HepG2 (cell line): ENCODE measurements around the gene NFKB2. TPM values are rescaled to one million over a fixed set of nuclear protein-coding genes. Genes with fewer than 3 reads are reported as not detected.

Experiments used
- ATAC-seq: fragments of 200-7000 bp; cut with Tn5 transposase; 3 replicates; pipeline ENCODE4 v1.9.1; 2020; ENCODE audit warnings: mild to moderate bottlenecking, moderate library complexity
- BruUV-seq: library from RNA; stranded (reverse); fragments of 400-500 nt; replicated peaks from 2 replicates; lab custom pipeline; 2021; lab: Mats Ljungman, UMichigan
- CTCF ChIA-PET: fragments of 300-600 bp; formaldehyde crosslinking; extraction: SDS; loops from one replicate; lab custom pipeline; 2021; ENCODE audit warnings: low total read pairs, inconsistent platforms, low intra/inter-chr PET ratio; lab: Yijun Ruan, JAX
- POLR2A ChIA-PET: fragments of 350-600 bp; sonication (Branson Sonifier 250); formaldehyde crosslinking; loops from one replicate; lab custom pipeline; 2020; ENCODE audit warnings: antibody characterized with exemption, inconsistent platforms; lab: Yijun Ruan, JAX
- DNase-seq: peaks from one replicate; pipeline ENCODE4 v3.0.0-alpha.2; 2015; ENCODE audit warnings: low spot score
- FAIRE-seq: peaks from 3 replicates; lab custom pipeline; 2011; peaks lifted over from hg19 to GRCh38; lab: Jason Lieb, UNC
- H2AFZ ChIP-seq: one replicate; pipeline ENCODE4 v1.6.1; 2011; ENCODE audit warnings: low read length, inconsistent platforms
- H3K27ac ChIP-seq: fragments of 300-600 bp; 3 replicates; pipeline ENCODE4 v1.8.0; 2011; ENCODE audit warnings: mixed run types, mild to moderate bottlenecking, mixed read lengths, low read length, inconsistent platforms; ENCODE audit not compliant: insufficient read depth; ENCODE audit errors: extremely low read length
- H3K27me3 ChIP-seq, 2 experiments: fragments of 200-600 bp in 1 of 2; 2 replicates in 1 of 2; 3 replicates in 1 of 2; pipeline versions ENCODE4 v1.6.0 to v1.8.0; 2011; ENCODE audit warnings: low read length in 2 of 2, mild to moderate bottlenecking in 2 of 2, moderate library complexity in 2 of 2, inconsistent platforms in 1 of 2; ENCODE audit not compliant: insufficient read depth in 2 of 2, control insufficient read depth in 1 of 2
- H3K36me3 ChIP-seq, 2 experiments: fragments of 200-600 bp in 1 of 2; replicated peaks in 1 of 2; 2 replicates in 1 of 2; 3 replicates in 1 of 2; pipeline versions ENCODE4 v1.5.1 to v1.8.0; 2011; ENCODE audit warnings: low read length in 2 of 2, inconsistent platforms in 1 of 2; ENCODE audit not compliant: insufficient read depth in 2 of 2, control insufficient read depth in 1 of 2
- H3K4me1 ChIP-seq: 2 replicates; pipeline ENCODE4 v1.5.1; 2012; ENCODE audit warnings: low read length, inconsistent platforms; ENCODE audit not compliant: insufficient read depth
- H3K4me2 ChIP-seq: 2 replicates; pipeline ENCODE4 v1.6.0; 2011; ENCODE audit warnings: low read depth, low read length, inconsistent platforms
- H3K4me3 ChIP-seq, 3 experiments: fragments of 200-600 bp in 1 of 3; sonication (generic), shearing (Covaris generic) in 1 of 3; replicated peaks in 1 of 3; 2 replicates each; pipeline ENCODE4 v1.5.1; 2011 to 2016; ENCODE audit warnings: low read length in 3 of 3, inconsistent platforms in 2 of 3, low read depth in 2 of 3, mild to moderate bottlenecking in 2 of 3, control low read depth in 1 of 3, mixed read lengths in 1 of 3; ENCODE audit not compliant: insufficient read depth in 1 of 3
- H3K79me2 ChIP-seq: one replicate; pipeline ENCODE4 v1.6.1; 2011; ENCODE audit warnings: low read length, inconsistent platforms; ENCODE audit not compliant: insufficient read depth
- H3K9ac ChIP-seq: 2 replicates; pipeline ENCODE4 v1.6.0; 2011; ENCODE audit warnings: mild to moderate bottlenecking, low read depth, low read length, inconsistent platforms; ENCODE audit not compliant: insufficient read depth
- H3K9me3 ChIP-seq: 2 replicates; pipeline ENCODE4 v1.5.1; 2012; ENCODE audit warnings: mild to moderate bottlenecking, low read length
- H4K20me1 ChIP-seq: 2 replicates; pipeline ENCODE4 v1.6.0; 2011; ENCODE audit warnings: inconsistent platforms, mild to moderate bottlenecking, low read length, moderate library complexity; ENCODE audit not compliant: insufficient read depth
- HNF4G ChIP-seq, 2 experiments: sonication (generic) in 1 of 2; formaldehyde crosslinking in 1 of 2; IDR thresholded peaks; 2 replicates each; pipeline versions ENCODE4 v1.4.0 to v1.6.1; 2011 to 2020; ENCODE audit warnings: borderline replicate concordance in 2 of 2, low read depth in 2 of 2, mild to moderate bottlenecking in 2 of 2, low read length in 1 of 2, missing genetic modification reagents in 1 of 2, moderate library complexity in 1 of 2
- ISL2 ChIP-seq: sonication (generic); formaldehyde crosslinking; IDR thresholded peaks from 2 replicates; pipeline ENCODE4 v1.5.0; 2020; ENCODE audit warnings: missing genetic modification reagents
- KIAA2018 ChIP-seq: sonication (generic); formaldehyde crosslinking; IDR thresholded peaks from 2 replicates; pipeline ENCODE4 v1.5.0; 2020; ENCODE audit warnings: mild to moderate bottlenecking, missing genetic modification reagents, borderline replicate concordance
- KLF12 ChIP-seq: sonication (generic); formaldehyde crosslinking; IDR thresholded peaks from 2 replicates; pipeline ENCODE4 v1.4.0; 2020; ENCODE audit warnings: missing genetic modification reagents, borderline replicate concordance
- MTA1 ChIP-seq: sonication (generic); formaldehyde crosslinking; IDR thresholded peaks from 2 replicates; pipeline ENCODE4 v1.4.0; 2020; ENCODE audit warnings: missing genetic modification reagents, mild to moderate bottlenecking, borderline replicate concordance
- MXI1 ChIP-seq: IDR thresholded peaks from 3 replicates; pipeline ENCODE4 v1.6.1; 2012; ENCODE audit warnings: low read depth, low read length, inconsistent platforms, borderline replicate concordance
- NCOA2 ChIP-seq: sonication (generic); formaldehyde crosslinking; IDR thresholded peaks from 2 replicates; pipeline ENCODE4 v1.8.0; 2022; ENCODE audit warnings: inconsistent platforms
- NCOR1 ChIP-seq: fragments of 200-600 bp; sonication (generic); IDR thresholded peaks from 2 replicates; pipeline ENCODE4 v1.7.0; 2017; ENCODE audit warnings: antibody characterized with exemption, low read length, borderline replicate concordance
- PHF20 ChIP-seq: sonication (generic); formaldehyde crosslinking; IDR thresholded peaks from 2 replicates; pipeline ENCODE4 v1.5.0; 2020; ENCODE audit warnings: mild to moderate bottlenecking, missing genetic modification reagents
- TBP ChIP-seq: sonication (generic); formaldehyde crosslinking; IDR thresholded peaks from 2 replicates; pipeline ENCODE4 v1.5.0; 2020; ENCODE audit warnings: missing genetic modification reagents
- ZFY ChIP-seq: sonication (generic); formaldehyde crosslinking; IDR thresholded peaks from 2 replicates; pipeline ENCODE4 v1.4.0; 2020; ENCODE audit warnings: missing genetic modification reagents
- ZNF12 ChIP-seq: sonication (generic); formaldehyde crosslinking; IDR thresholded peaks from 2 replicates; pipeline ENCODE4 v1.5.0; 2020; ENCODE audit warnings: missing genetic modification reagents
- ZNF256 ChIP-seq: sonication (generic); formaldehyde crosslinking; conservative IDR thresholded peaks from 2 replicates; pipeline ENCODE4 v1.4.0; 2020; ENCODE audit warnings: missing genetic modification reagents
- ZNF282 ChIP-seq: fragments of 450-650 bp; IDR thresholded peaks from 2 replicates; pipeline ENCODE4 v1.6.1; 2018; ENCODE audit not compliant: partially characterized antibody
- ZNF367 ChIP-seq: sonication (generic); formaldehyde crosslinking; IDR thresholded peaks from 2 replicates; pipeline ENCODE4 v1.4.0; 2020; ENCODE audit warnings: missing genetic modification reagents, borderline replicate concordance
- ZNF460 ChIP-seq: sonication (generic); formaldehyde crosslinking; IDR thresholded peaks from 2 replicates; pipeline ENCODE4 v1.5.1; 2020; ENCODE audit warnings: missing genetic modification reagents, mild to moderate bottlenecking, borderline replicate concordance
- ZNF775 ChIP-seq: sonication (generic); formaldehyde crosslinking; IDR thresholded peaks from 2 replicates; pipeline ENCODE4 v1.4.0; 2020; ENCODE audit warnings: missing genetic modification reagents, mild to moderate bottlenecking, moderate library complexity, borderline replicate concordance
- ZNF788 ChIP-seq: sonication (generic); formaldehyde crosslinking; IDR thresholded peaks from 2 replicates; pipeline ENCODE4 v1.5.0; 2020; ENCODE audit warnings: mild to moderate bottlenecking, missing genetic modification reagents, borderline replicate concordance
- WGBS: methylation state at CpG from one replicate; pipeline ENCODE4 v1.1.6; 2017; ENCODE audit warnings: low lambda C conversion rate; 5-methylcytosine and 5-hydroxymethylcytosine counted together
- in situ Hi-C: cut with HindIII; loops from 2 replicates; pipeline ENCODE4 v1.10.0; 2017; ENCODE audit warnings: low pct_unique_long_range_greater_than_20kb; ENCODE audit not compliant: extremely low pct_ligation_motif_present
- intact Hi-C: fragments of 100-400 bp; cut with micrococcal nuclease; formaldehyde crosslinking; loops from one replicate; pipeline ENCODE4 v1.10.0; 2022; ENCODE audit not compliant: unreplicated experiment
- polyA plus RNA-seq, 8 experiments: library from polyadenylated mRNA; depleted of rRNA in 3 of 8; stranded (reverse) in 7 of 8; unstranded in 1 of 8; fragments of >200 nt; fragmentation: Illumina TruSeq in 4 of 8; extraction: Trizol in 4 of 8; gene quantifications; 2 replicates each; pipeline versions ENCODE4 v1.2.1 to v1.2.3, GENCODE V29; 2011 to 2016; ENCODE audit warnings: low read depth in 4 of 8, missing spikeins in 1 of 8, mixed read lengths in 1 of 8; ENCODE audit not compliant: insufficient read depth in 1 of 8
- total RNA-seq, 5 experiments: library from RNA; depleted of rRNA; stranded (reverse); fragments of >200 nt; fragmentation: Illumina TruSeq; extraction: Trizol; gene quantifications; 2 replicates each; pipeline ENCODE4 v1.2.3, GENCODE V29; 2016; ENCODE audit warnings: low read depth in 1 of 5

Gene NFKB2
- total and polyA plus RNA-seq, 2 of the 13 experiments (the other 11 are each of a cell fraction or from before 2014, with no cell fraction given) = 7.7 to 12.5 TPM

- TF ChIP-seq HNF4G (IDR thresholded peaks at IDR 0.05; ENCODE audit: borderline replicate concordance, low read depth, low read length) (no peak), HNF4G (CRISPR knock-in tag; IDR thresholded peaks at IDR 0.05; ENCODE audit: borderline replicate concordance, low read depth) (no peak), MXI1 (no peak)
These were observed 28.1 kb upstream of the NFKB2 start (continued) for GRCh38 chr10:102367441-102367840.

GRCh38 chr10:102368077-102368476 lies 27.4 kb upstream of the NFKB2 start:
- 91% methylated on average over 3 of the region's 3 CpGs for WGBS
- H3K27me3 ChIP-seq = no peaks in the 10 kb centered on the region
- H3K27ac ChIP-seq = no peak overlapping the region
- H3K4me1 ChIP-seq = no peaks in the 10 kb centered on the region
- no peaks in the 10 kb centered on the region for H3K9me3 ChIP-seq
- H4K20me1 ChIP-seq = no peaks in the 10 kb centered on the region
- H3K9ac ChIP-seq = no peak overlapping the region
- ATAC-seq = no peak
- in situ Hi-C loops = no loop called here
- POLR2A ChIA-PET = no interaction called here
- no peak overlapping the region for H3K4me2 ChIP-seq
- intact Hi-C loops = no loop called here
- no TSS peak for BruUV-seq
- H3K79me2 ChIP-seq = no peaks in the 10 kb centered on the region
- H3K4me3 ChIP-seq = no peak overlapping the region
- H2AFZ ChIP-seq = no peak overlapping the region
- FAIRE-seq = no peak
- no peak for DNase-seq
- H3K36me3 ChIP-seq = peaks cover 46 to 84% of the 10 kb centered on the region in 2 experiments
- CTCF ChIA-PET = no interaction called here
- TF ChIP-seq ZNF775 (CRISPR knock-in tag) (no peak), NCOA2 (no peak), NCOR1 (no peak), ZNF367 (no peak), KLF12 (no peak), ZFY (CRISPR knock-in tag) (no peak), ZNF282 (no peak), KIAA2018 (CRISPR knock-in tag) (no peak), TBP (no peak), ZNF460 (CRISPR knock-in tag) (no peak), ZNF256 (CRISPR knock-in tag) (no peak), PHF20 (CRISPR knock-in tag) (no peak), ISL2 (CRISPR knock-in tag) (no peak), ZNF12 (no peak), MTA1 (CRISPR knock-in tag) (no peak), ZNF788 (CRISPR knock-in tag) (no peak)
